ENCODE data around the gene DYRK3. TPM values are rescaled to one million over a fixed set of nuclear protein-coding genes. Genes with fewer than 3 reads are reported as not detected.
A peak's percentile ranks its signal among the peaks of the same experiment; 100 is the strongest.

The DYRK3 gene
- total and polyA plus RNA-seq, 10 of the 15 experiments (the other 5 are each of a cell fraction or from before 2014, with no cell fraction given) = 1.6 to 12.9 (median 10.3) TPM

DNA sequence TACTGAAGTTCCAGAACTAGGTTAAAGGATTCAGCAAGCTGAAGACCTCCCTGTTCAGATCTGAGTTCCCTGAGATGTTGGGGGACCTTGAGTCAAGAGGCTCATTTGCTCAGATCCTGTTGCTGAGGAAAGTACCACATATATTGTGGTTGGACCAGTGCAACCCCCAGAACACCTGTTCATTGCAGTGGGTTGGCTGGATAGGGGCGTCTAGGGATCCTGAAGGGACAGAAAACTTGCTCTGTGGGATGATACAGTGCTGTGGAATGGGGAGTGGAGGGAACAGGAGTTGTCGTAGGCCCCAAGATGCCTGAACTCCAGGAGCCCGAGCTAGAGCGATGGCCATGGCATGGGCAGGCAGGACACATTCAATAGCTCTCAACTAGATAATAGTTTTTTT, 24.8 kb downstream of the DYRK3 start:
- POLR2A ChIA-PET = interaction anchor here (1.0 to 3.1 kb wide), 4 partner anchors 17 to 52 kb away, joined by 3 to 10 read pairs (median 4); partner anchors contain the start of gene DYRK3
- BruUV-seq (replicated peaks) = no TSS peak

DNA sequence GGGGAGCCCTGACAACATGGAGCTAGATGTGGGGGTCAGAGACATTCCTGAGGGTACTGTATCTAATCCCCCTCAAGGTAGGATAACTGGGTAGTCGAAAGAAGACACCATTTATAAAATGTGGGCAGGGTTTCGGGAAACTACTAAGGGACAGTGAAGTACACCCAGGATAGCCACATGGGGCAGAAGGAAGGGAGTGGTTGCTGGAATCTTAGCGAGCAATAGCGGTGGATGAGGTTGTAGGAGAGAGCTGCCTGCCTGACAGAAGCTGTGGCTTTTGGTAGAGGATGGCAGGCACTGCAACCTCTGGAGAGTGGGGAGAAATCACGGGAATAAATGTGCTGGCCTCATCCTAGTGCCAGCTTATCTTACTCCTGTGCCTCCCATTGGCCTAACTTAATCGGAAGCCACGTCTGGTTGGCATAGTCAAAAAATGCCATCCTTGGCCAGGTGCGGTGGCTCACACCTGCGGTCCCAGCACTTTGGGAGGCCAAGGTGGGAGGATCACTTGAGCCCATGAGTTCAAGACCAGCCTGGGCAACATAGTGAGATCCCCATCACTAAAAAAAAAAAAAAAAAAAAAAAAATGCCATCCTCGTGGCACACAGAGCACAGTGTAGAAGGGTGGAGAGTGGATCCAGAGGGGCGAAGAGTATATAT, 26.0 kb downstream of the DYRK3 start:
- ATAC-seq (no peak), FAIRE-seq (no peak), DNase-seq (ENCODE audit: low read depth, low spot score) (no peak)
- H4K20me1 ChIP-seq (ENCODE audit: control insufficient read depth, insufficient read depth) = no peaks in the 10 kb centered on the region
- no peak overlapping the region for H3K4me3 ChIP-seq
- WGBS (ENCODE audit: insufficient coverage, insufficient replicate concordance, low lambda C conversion rate, missing lambda C conversion rate) = 70% methylated on average over 11 of the region's 11 CpGs
- no peak overlapping the region for H2AFZ ChIP-seq (ENCODE audit: control insufficient read depth, low read depth, low read length)
- no TSS peak for BruUV-seq (replicated peaks)
- ChIA-PET SMC1A (ENCODE audit: uncharacterized antibody, unreplicated experiment) (interaction anchor here (1.6 to 14.7 kb wide), 7 partner anchors 7 to 73 kb away, joined by 5 to 301 read pairs (median 70); partner anchors contain the start of gene DYRK3), RAD21 (ENCODE audit: unreplicated experiment) (interaction anchor here (1.3 to 6.8 kb wide), 6 partner anchors 27 to 146 kb away, joined by 3 to 138 read pairs (median 9); partner anchors contain the start of gene DYRK3), POLR2A (interaction anchor here (3.1 to 3.3 kb wide), 2 partner anchors 11 to 26 kb away, joined by 10 to 12 read pairs; partner anchors contain the start of gene DYRK3), CTCF (interaction anchor here (0.7 to 28.3 kb wide), 9 partner anchors 9 to 322 kb away, joined by 3 to 1150 read pairs (median 55); partner anchors contain the start of genes DYRK3 and EIF2D)
- H3K4me2 ChIP-seq (ENCODE audit: control insufficient read depth, insufficient read depth) = no peak overlapping the region
- H3K27me3 ChIP-seq (replicated peaks in 1 of 2; ENCODE audit: control insufficient read depth in 2 of 2, insufficient read depth in 2 of 2, low read length in 1 of 2) = no peaks in the 10 kb centered on the region
- intact Hi-C loops (cut with micrococcal nuclease; ENCODE audit: unreplicated experiment) (loop anchor here (5.0 kb wide), 1 partner anchor 169 kb away; no protein-coding TSS in a partner anchor), in situ Hi-C loops (cut with MboI) (no loop called here)
- peaks cover 16% of the 10 kb centered on the region for H3K4me1 ChIP-seq (ENCODE audit: control insufficient read depth, insufficient read depth, low read length)
- H3K36me3 ChIP-seq (ENCODE audit: control insufficient read depth in 2 of 2, insufficient read depth in 2 of 2, low read length in 1 of 2) = no peaks in the 10 kb centered on the region
- no peaks in the 10 kb centered on the region for H3K9me3 ChIP-seq (replicated peaks; ENCODE audit: control insufficient read depth, insufficient read depth, low read length)
- H3K27ac ChIP-seq (ENCODE audit: control insufficient read depth, insufficient read depth) = no peak overlapping the region
- no peaks in the 10 kb centered on the region for H3K79me2 ChIP-seq (ENCODE audit: control insufficient read depth, insufficient read depth, low read length)
- H3K9ac ChIP-seq (ENCODE audit: control insufficient read depth, insufficient read depth, low read length) = no peak overlapping the region
- TF ChIP-seq, protein P1, sequence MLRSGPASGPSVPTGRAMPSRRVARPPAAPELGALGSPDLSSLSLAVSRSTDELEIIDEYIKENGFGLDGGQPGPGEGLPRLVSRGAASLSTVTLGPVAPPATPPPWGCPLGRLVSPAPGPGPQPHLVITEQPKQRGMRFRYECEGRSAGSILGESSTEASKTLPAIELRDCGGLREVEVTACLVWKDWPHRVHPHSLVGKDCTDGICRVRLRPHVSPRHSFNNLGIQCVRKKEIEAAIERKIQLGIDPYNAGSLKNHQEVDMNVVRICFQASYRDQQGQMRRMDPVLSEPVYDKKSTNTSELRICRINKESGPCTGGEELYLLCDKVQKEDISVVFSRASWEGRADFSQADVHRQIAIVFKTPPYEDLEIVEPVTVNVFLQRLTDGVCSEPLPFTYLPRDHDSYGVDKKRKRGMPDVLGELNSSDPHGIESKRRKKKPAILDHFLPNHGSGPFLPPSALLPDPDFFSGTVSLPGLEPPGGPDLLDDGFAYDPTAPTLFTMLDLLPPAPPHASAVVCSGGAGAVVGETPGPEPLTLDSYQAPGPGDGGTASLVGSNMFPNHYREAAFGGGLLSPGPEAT (IDR thresholded peaks at IDR 0.05; ENCODE audit: low read depth) = no peak
- TF ChIP-seq NR2C2 (IDR thresholded peaks at IDR 0.05; ENCODE audit: borderline replicate concordance, control insufficient read depth, insufficient read length, low read depth) (no peak), RAD51 (IDR thresholded peaks at IDR 0.05) (no peak), NFXL1 (IDR thresholded peaks at IDR 0.05; ENCODE audit: borderline replicate concordance) (no peak), NRF1 (conservative IDR thresholded peaks at IDR 0.05; ENCODE audit: low read depth, low read length) (no peak), BRCA1 (IDR thresholded peaks at IDR 0.05; ENCODE audit: low read depth, low read length) (no peak)
- TF ChIP-seq, protein P2, sequence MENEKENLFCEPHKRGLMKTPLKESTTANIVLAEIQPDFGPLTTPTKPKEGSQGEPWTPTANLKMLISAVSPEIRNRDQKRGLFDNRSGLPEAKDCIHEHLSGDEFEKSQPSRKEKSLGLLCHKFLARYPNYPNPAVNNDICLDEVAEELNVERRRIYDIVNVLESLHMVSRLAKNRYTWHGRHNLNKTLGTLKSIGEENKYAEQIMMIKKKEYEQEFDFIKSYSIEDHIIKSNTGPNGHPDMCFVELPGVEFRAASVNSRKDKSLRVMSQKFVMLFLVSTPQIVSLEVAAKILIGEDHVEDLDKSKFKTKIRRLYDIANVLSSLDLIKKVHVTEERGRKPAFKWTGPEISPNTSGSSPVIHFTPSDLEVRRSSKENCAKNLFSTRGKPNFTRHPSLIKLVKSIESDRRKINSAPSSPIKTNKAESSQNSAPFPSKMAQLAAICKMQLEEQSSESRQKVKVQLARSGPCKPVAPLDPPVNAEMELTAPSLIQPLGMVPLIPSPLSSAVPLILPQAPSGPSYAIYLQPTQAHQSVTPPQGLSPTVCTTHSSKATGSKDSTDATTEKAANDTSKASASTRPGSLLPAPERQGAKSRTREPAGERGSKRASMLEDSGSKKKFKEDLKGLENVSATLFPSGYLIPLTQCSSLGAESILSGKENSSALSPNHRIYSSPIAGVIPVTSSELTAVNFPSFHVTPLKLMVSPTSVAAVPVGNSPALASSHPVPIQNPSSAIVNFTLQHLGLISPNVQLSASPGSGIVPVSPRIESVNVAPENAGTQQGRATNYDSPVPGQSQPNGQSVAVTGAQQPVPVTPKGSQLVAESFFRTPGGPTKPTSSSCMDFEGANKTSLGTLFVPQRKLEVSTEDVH (IDR thresholded peaks at IDR 0.05; ENCODE audit: low read depth, partially characterized antibody) = no peak

More for the DNA sequence above, 24.8 kb downstream of the DYRK3 start:
- no peaks in the 10 kb centered on the region for H4K20me1 ChIP-seq (ENCODE audit: control insufficient read depth, insufficient read depth)
- RAD21 ChIA-PET (ENCODE audit: unreplicated experiment) = interaction anchor here (0.8 to 6.8 kb wide), 11 partner anchors 13 to 322 kb away, joined by 3 to 138 read pairs (median 4); partner anchors contain the start of gene DYRK3
- SMC1A ChIA-PET (ENCODE audit: uncharacterized antibody, unreplicated experiment) = interaction anchor here (1.0 to 14.7 kb wide), 12 partner anchors 8 to 322 kb away, joined by 3 to 301 read pairs (median 13); partner anchors contain the start of gene DYRK3
- H3K27ac ChIP-seq (ENCODE audit: control insufficient read depth, insufficient read depth) = no peak overlapping the region
- no peaks in the 10 kb centered on the region for H3K27me3 ChIP-seq (replicated peaks in 1 of 2; ENCODE audit: control insufficient read depth in 2 of 2, insufficient read depth in 2 of 2, low read length in 1 of 2)
- intact Hi-C loops (cut with micrococcal nuclease; ENCODE audit: unreplicated experiment) = loop anchor here (5.0 kb wide), 1 partner anchor 168 kb away; no protein-coding TSS in a partner anchor
- FAIRE-seq (no peak), DNase-seq (ENCODE audit: low read depth, low spot score) (no peak), ATAC-seq (no peak)
- WGBS (ENCODE audit: insufficient coverage, insufficient replicate concordance, low lambda C conversion rate, missing lambda C conversion rate) = 69% methylated on average over 4 of the region's 4 CpGs
- no peak overlapping the region for H3K9ac ChIP-seq (ENCODE audit: control insufficient read depth, insufficient read depth, low read length)
- CTCF ChIA-PET = interaction anchor here (1.1 to 28.3 kb wide), 14 partner anchors 11 to 322 kb away, joined by 3 to 1150 read pairs (median 14); partner anchors contain the start of genes DYRK3 and EIF2D
- H3K4me1 ChIP-seq (ENCODE audit: control insufficient read depth, insufficient read depth, low read length) = peaks cover 16% of the 10 kb centered on the region
- in situ Hi-C loops (cut with MboI) = no loop called here
- no peak overlapping the region for H3K4me3 ChIP-seq
- no peaks in the 10 kb centered on the region for H3K36me3 ChIP-seq (ENCODE audit: control insufficient read depth in 2 of 2, insufficient read depth in 2 of 2, low read length in 1 of 2)
- TF ChIP-seq RUNX3 (IDR thresholded peaks at IDR 0.05; ENCODE audit: low read length) (peak; percentile 34; the same call in 1 of the 2 replicates), TCF12 (IDR thresholded peaks at IDR 0.05; ENCODE audit: low read depth, low read length) (peak; percentile 50; the same call in 1 of the 2 replicates)
- TF ChIP-seq, protein P3, sequence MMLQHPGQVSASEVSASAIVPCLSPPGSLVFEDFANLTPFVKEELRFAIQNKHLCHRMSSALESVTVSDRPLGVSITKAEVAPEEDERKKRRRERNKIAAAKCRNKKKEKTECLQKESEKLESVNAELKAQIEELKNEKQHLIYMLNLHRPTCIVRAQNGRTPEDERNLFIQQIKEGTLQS (IDR thresholded peaks at IDR 0.05; ENCODE audit: borderline replicate concordance, extremely low read depth, low read depth, low read length) = no peak
- H3K79me2 ChIP-seq (ENCODE audit: control insufficient read depth, insufficient read depth, low read length) = no peaks in the 10 kb centered on the region
- H3K9me3 ChIP-seq (replicated peaks; ENCODE audit: control insufficient read depth, insufficient read depth, low read length) = no peaks in the 10 kb centered on the region
- no peak overlapping the region; the same call in 1 of the 2 replicates for H3K4me2 ChIP-seq (ENCODE audit: control insufficient read depth, insufficient read depth)
- no peak overlapping the region for H2AFZ ChIP-seq (ENCODE audit: control insufficient read depth, low read depth, low read length)
